GM12891 (cell line): ENCODE results near the gene EXOC5.

Experiments used
- PAX5 ChIP-seq: IDR thresholded peaks from 2 replicates; pipeline ENCODE4 v1.6.1; 2011; ENCODE audit warnings: low read length, moderate library complexity, mild to moderate bottlenecking; ENCODE audit not compliant: insufficient read depth, severe bottlenecking
- POLR2A ChIP-seq: IDR thresholded peaks from 2 replicates; pipeline ENCODE4 v1.6.1; 2011; ENCODE audit warnings: low read depth, low read length, control low read depth
- POLR2AphosphoS5 ChIP-seq: IDR thresholded peaks from 2 replicates; pipeline ENCODE4 v1.6.1; 2011; ENCODE audit warnings: low read depth, low read length, control low read depth
- SPI1 ChIP-seq: IDR thresholded peaks from 2 replicates; pipeline ENCODE4 v1.6.1; 2011; ENCODE audit warnings: low read depth, low read length, control low read depth
- TAF1 ChIP-seq: IDR thresholded peaks from 2 replicates; pipeline ENCODE4 v1.6.1; 2011; ENCODE audit warnings: low read depth, low read length, control low read depth

DNA sequence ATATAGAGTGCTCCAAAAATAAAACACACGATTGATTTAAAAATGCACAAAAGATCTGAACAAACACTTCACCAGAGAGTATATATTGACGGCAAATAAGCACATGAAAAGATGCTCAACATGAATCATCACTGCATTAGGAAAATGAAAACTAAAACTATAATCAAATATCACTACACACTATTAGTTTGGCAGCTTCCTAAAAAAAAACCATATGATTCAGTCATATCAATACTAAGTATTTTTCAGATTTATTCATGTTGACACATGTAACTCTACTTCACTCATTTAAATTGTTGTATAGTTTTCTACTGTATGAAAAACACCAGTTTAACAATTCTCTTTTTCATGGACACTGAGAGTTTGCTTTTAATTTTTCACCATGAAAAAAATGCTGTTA is 41.6 kb downstream of the EXOC5 start:
- no peak for TF ChIP-seq POLR2A
- TF ChIP-seq TAF1, result no peak
- TF ChIP-seq POLR2AphosphoS5, result no peak
- TF ChIP-seq SPI1, result no peak
- TF ChIP-seq PAX5, result no peak
